Naive thymus-derived CD4-positive, alpha-beta T cell (primary cell): ENCODE measurements around the gene KIF26B. TPM values are rescaled to one million over a fixed set of nuclear protein-coding genes. Genes with fewer than 3 reads are reported as not detected.

Source experiments
- ATAC-seq: fragments of 150-1000 bp; cut with Tn5 transposase; 2 replicates; pipeline ENCODE4 v1.10.0; 2021; ENCODE audit warnings: mild to moderate bottlenecking, moderate library complexity
- CTCF ChIA-PET: fragments of 350-600 bp; sonication (Branson Sonifier 250); formaldehyde crosslinking; loops from one replicate; lab custom pipeline; 2021; ENCODE audit warnings: antibody characterized with exemption; lab: Charles Lee
- POLR2A ChIA-PET: fragments of 350-600 bp; sonication (Branson Sonifier 250); formaldehyde crosslinking; loops from one replicate; lab custom pipeline; 2021; ENCODE audit warnings: antibody characterized with exemption, inconsistent platforms; lab: Charles Lee
- DNase-seq, 9 donors: peaks; one replicate each; pipeline versions ENCODE4 v3.0.0 to v3.0.0-alpha.2; 2020 to 2022; ENCODE audit warnings: mixed read lengths in 1 of 9
- H3K27ac ChIP-seq: one replicate; pipeline ENCODE4 v1.7.0; 2013; ENCODE audit warnings: mild to moderate bottlenecking, low read depth, low read length, moderate library complexity
- H3K27me3 ChIP-seq, 2 donors: one replicate each; pipeline ENCODE4 v1.7.0; 2013; ENCODE audit warnings: low read length in 2 of 2, mild to moderate bottlenecking in 2 of 2, moderate library complexity in 2 of 2; ENCODE audit not compliant: control insufficient read depth in 2 of 2, insufficient read depth in 2 of 2
- H3K36me3 ChIP-seq, 3 experiments: 1 replicate in 2 of 3; 2 replicates in 1 of 3; pipeline ENCODE4 v1.7.0; 2013; ENCODE audit warnings: low read length in 3 of 3, mild to moderate bottlenecking in 3 of 3, moderate library complexity in 1 of 3; ENCODE audit not compliant: insufficient read depth in 3 of 3, control insufficient read depth in 2 of 3
- H3K4me1 ChIP-seq, 2 donors: one replicate each; pipeline ENCODE4 v1.7.0; 2013; ENCODE audit warnings: low read length in 2 of 2, mild to moderate bottlenecking in 2 of 2, moderate library complexity in 1 of 2; ENCODE audit not compliant: control insufficient read depth in 2 of 2, insufficient read depth in 2 of 2
- H3K4me3 ChIP-seq: 2 replicates; pipeline ENCODE4 v1.7.0; 2013; ENCODE audit warnings: mild to moderate bottlenecking, low read length
- H3K9me3 ChIP-seq, 3 experiments: 1 replicate in 2 of 3; 2 replicates in 1 of 3; pipeline ENCODE4 v1.7.0; 2013; ENCODE audit warnings: low read length in 3 of 3; ENCODE audit not compliant: control insufficient read depth in 2 of 3
- H3K27ac Mint-ChIP-seq, 9 donors: one replicate each; pipeline ENCODE4 v1.8.0; 2020 to 2022; ENCODE audit warnings: mixed read lengths in 9 of 9, mild to moderate bottlenecking in 8 of 9, moderate library complexity in 5 of 9, inconsistent platforms in 2 of 9
- H3K27me3 Mint-ChIP-seq, 5 donors: one replicate each; pipeline ENCODE4 v1.8.0; 2021 to 2022; ENCODE audit warnings: mixed read lengths in 5 of 5, mild to moderate bottlenecking in 1 of 5
- H3K36me3 Mint-ChIP-seq, 5 donors: one replicate each; pipeline ENCODE4 v1.8.0; 2020 to 2022; ENCODE audit warnings: mixed read lengths in 5 of 5, mild to moderate bottlenecking in 3 of 5, inconsistent platforms in 1 of 5
- H3K4me1 Mint-ChIP-seq, 7 donors: one replicate each; pipeline ENCODE4 v1.8.0; 2020 to 2022; ENCODE audit warnings: mixed read lengths in 7 of 7, mild to moderate bottlenecking in 3 of 7, inconsistent platforms in 1 of 7
- H3K4me3 Mint-ChIP-seq, 10 donors: one replicate each; pipeline ENCODE4 v1.8.0; 2020 to 2022; ENCODE audit warnings: mild to moderate bottlenecking in 10 of 10, mixed read lengths in 10 of 10, moderate library complexity in 6 of 10, inconsistent platforms in 2 of 10
- H3K9me3 Mint-ChIP-seq, 11 donors: one replicate each; pipeline ENCODE4 v1.8.0; 2020 to 2022; ENCODE audit warnings: mixed read lengths in 11 of 11, mild to moderate bottlenecking in 4 of 11, inconsistent platforms in 1 of 11, moderate library complexity in 1 of 11
- intact Hi-C, 2 donors: fragments of 100-400 bp; cut with micrococcal nuclease; formaldehyde crosslinking; loops; one replicate each; pipeline ENCODE4 v1.15.1; 2023
- polyA plus RNA-seq, 2 donors: library from polyadenylated mRNA; unstranded; fragments of 300-500 nt; fragmentation: Illumina TruSeq; gene quantifications; one replicate each; pipeline ENCODE4 v1.2.3, GENCODE V29; 2021
- total RNA-seq, 6 experiments: library from RNA in 5 of 6; stranded (reverse) in 5 of 6; gene quantifications; 1 replicate in 5 of 6; 2 replicates in 1 of 6; pipeline ENCODE4 v1.2.3 and lab custom pipeline; 2021 to 2026

Gene KIF26B
- total and polyA plus RNA-seq, 7 experiments from 2014 or later: 0.06 to 0.24 (median 0.21) TPM; not detected in 4

- Histone ChIP-seq H3K36me3 (no peaks in the 10 kb centered on the region), H3K27ac (no peak overlapping the region), H3K4me3 (no peak overlapping the region), H3K4me1 (peaks cover 0 to 3% of the 10 kb centered on the region in 2 donors), H3K9me3 (no peaks in the 10 kb centered on the region), H3K27me3 (no peaks in the 10 kb centered on the region)
- CTCF ChIA-PET: no interaction called here
- POLR2A ChIA-PET: no interaction called here
- H3K27me3 Mint-ChIP-seq: peaks cover 0 to 11% (median 9%) of the 10 kb centered on the region in 5 donors
- H3K36me3 Mint-ChIP-seq: no peaks in the 10 kb centered on the region
- H3K4me3 Mint-ChIP-seq: no peak overlapping the region
- H3K9me3 Mint-ChIP-seq: no peaks in the 10 kb centered on the region
- intact Hi-C loops: no loop called here
- ATAC-seq (no peak), DNase-seq (no peak)
- peaks cover 0 to 12% (median 10%) of the 10 kb centered on the region in 7 donors for H3K4me1 Mint-ChIP-seq
- no peak overlapping the region for H3K27ac Mint-ChIP-seq
These were observed 228.2 kb downstream of the KIF26B start for GRCh38 chr1:245382981-245383380.

DNA sequence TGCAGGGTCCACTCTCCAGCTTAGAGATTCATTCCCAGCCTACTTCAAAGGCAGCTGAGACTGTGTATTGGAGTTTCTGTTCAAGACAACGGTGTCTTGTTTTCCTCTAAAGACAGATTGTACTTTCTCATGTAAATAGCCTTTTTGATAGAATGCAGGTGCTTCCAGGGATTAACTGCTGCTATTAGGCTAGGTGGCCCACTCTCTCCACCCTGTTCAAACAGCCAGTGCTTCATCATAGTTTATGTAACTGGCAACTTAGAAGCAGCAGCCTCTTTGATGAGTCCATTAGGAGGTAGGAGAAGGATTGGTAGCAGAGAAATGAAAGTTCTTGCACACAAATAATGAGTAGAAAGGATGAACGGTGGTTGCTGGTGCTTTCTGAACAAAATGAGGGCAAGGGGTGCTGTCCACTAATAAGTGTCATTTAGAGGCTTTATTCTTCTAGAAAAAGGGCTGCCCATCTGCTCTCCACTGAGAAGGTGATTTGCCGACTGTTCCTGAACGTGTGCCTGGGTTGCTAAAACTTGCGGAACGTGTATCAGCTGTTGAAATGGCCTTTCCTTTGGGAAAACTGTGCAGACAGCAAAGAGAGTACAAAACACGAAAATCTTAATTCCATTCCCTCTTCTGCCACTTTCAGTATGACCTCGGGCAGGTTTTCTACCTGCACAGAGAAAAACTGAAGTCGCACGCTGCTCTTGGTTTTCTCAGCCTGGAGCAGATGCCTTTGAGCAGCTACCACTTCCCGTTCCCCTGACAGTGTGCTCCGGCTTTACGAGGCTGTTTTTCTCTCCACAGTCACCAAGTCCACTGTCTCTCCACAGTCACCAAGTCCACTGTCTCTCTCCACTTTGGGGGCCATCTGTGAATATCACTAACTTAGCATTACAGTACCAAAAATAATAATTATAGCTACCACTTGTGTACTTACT lies 228.9 kb downstream of the KIF26B start:
- no peak for DNase-seq
- POLR2A ChIA-PET: no interaction called here
- no peak overlapping the region for H3K4me3 ChIP-seq
- H3K36me3 ChIP-seq: no peaks in the 10 kb centered on the region
- ATAC-seq: no peak
- no peaks in the 10 kb centered on the region for H3K4me1 ChIP-seq
- Mint-ChIP-seq H3K9me3 (peaks cover 0 to 2% (median 0%) of the 10 kb centered on the region in 11 donors), H3K27ac (no peak overlapping the region), H3K36me3 (no peaks in the 10 kb centered on the region), H3K27me3 (peaks cover 0 to 11% (median 9%) of the 10 kb centered on the region in 5 donors), H3K4me1 (peaks cover 0 to 5% (median 3%) of the 10 kb centered on the region in 7 donors), H3K4me3 (no peak overlapping the region)
- intact Hi-C loops: no loop called here
- H3K27ac ChIP-seq: no peak overlapping the region
- no peaks in the 10 kb centered on the region for H3K27me3 ChIP-seq
- CTCF ChIA-PET: no interaction called here
- H3K9me3 ChIP-seq: no peaks in the 10 kb centered on the region

- no peak overlapping the region for H3K4me3 ChIP-seq
- Mint-ChIP-seq H3K4me3 (no peak overlapping the region), H3K9me3 (peaks cover 0 to 2% (median 0%) of the 10 kb centered on the region in 11 donors), H3K27me3 (peaks cover 0 to 11% (median 9%) of the 10 kb centered on the region in 5 donors), H3K36me3 (no peaks in the 10 kb centered on the region), H3K4me1 (no peaks in the 10 kb centered on the region), H3K27ac (no peak overlapping the region)
- CTCF ChIA-PET: no interaction called here
- ATAC-seq: no peak
- no peak for DNase-seq
- H3K27ac ChIP-seq: no peak overlapping the region
- no peaks in the 10 kb centered on the region for H3K4me1 ChIP-seq
- H3K9me3 ChIP-seq: no peaks in the 10 kb centered on the region
- no peaks in the 10 kb centered on the region for H3K36me3 ChIP-seq
- POLR2A ChIA-PET: no interaction called here
- H3K27me3 ChIP-seq: no peaks in the 10 kb centered on the region
- intact Hi-C loops: no loop called here
These were observed 231.6 kb downstream of the KIF26B start for GRCh38 chr1:245386297-245386971.

GRCh38 chr1:245388687-245389086 lies 233.9 kb downstream of the KIF26B start:
- Mint-ChIP-seq H3K9me3 (peaks cover 0 to 7% (median 0%) of the 10 kb centered on the region in 11 donors), H3K4me3 (no peak overlapping the region), H3K4me1 (peaks cover 0 to 4% (median 0%) of the 10 kb centered on the region in 7 donors), H3K27me3 (peaks cover 0 to 13% (median 10%) of the 10 kb centered on the region in 5 donors), H3K27ac (no peak overlapping the region), H3K36me3 (no peaks in the 10 kb centered on the region)
- no peaks in the 10 kb centered on the region for H3K9me3 ChIP-seq
- no peaks in the 10 kb centered on the region for H3K36me3 ChIP-seq
- ChIA-PET CTCF (no interaction called here), POLR2A (no interaction called here)
- no peak overlapping the region for H3K4me3 ChIP-seq
- no peak overlapping the region for H3K27ac ChIP-seq
- no peaks in the 10 kb centered on the region for H3K4me1 ChIP-seq
- intact Hi-C loops: no loop called here
- no peak for ATAC-seq
- H3K27me3 ChIP-seq: no peaks in the 10 kb centered on the region
- no peak for DNase-seq

DNA sequence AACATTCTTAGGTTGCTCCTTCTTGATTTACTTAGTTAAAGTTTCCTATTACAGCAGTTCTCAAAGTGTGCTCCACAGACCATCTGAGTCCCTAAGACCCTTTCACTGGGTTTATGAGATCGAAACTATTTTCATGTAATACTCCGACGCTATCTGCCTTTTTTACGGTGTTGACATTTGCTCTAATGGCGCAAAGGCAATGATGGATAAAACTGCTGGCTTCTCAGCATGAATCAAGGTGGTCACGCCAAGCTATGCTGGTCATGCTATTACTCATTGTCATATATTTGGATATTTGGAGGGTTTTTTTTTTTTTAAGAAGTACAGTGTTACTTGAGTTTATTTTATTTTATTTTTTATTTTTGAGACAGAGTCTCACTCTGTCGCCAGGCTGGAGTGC lies 235.1 kb downstream of the KIF26B start:
- Mint-ChIP-seq H3K36me3 (no peaks in the 10 kb centered on the region), H3K27me3 (peaks cover 0 to 13% (median 10%) of the 10 kb centered on the region in 5 donors)

GRCh38 chr1:245390975-245391374 lies 236.2 kb downstream of the KIF26B start:
- no peak for DNase-seq
- Mint-ChIP-seq H3K27me3 (peaks cover 0 to 7% (median 1%) of the 10 kb centered on the region in 5 donors), H3K27ac (no peak overlapping the region), H3K4me3 (no peak overlapping the region), H3K9me3 (peaks cover 0 to 7% (median 3%) of the 10 kb centered on the region in 11 donors), H3K36me3 (no peaks in the 10 kb centered on the region), H3K4me1 (peaks cover 0 to 4% (median 0%) of the 10 kb centered on the region in 7 donors)
- no peaks in the 10 kb centered on the region for H3K9me3 ChIP-seq
- ChIA-PET POLR2A (no interaction called here), CTCF (interaction anchor here (0.7 kb wide), 1 partner anchor 263 kb away, joined by 5 read pairs; no protein-coding TSS in a partner anchor)
- H3K4me1 ChIP-seq: no peaks in the 10 kb centered on the region
- intact Hi-C loops: no loop called here
- H3K4me3 ChIP-seq: no peak overlapping the region
- H3K36me3 ChIP-seq: no peaks in the 10 kb centered on the region
- H3K27ac ChIP-seq: no peak overlapping the region
- ATAC-seq: no peak
- no peaks in the 10 kb centered on the region for H3K27me3 ChIP-seq

More for the DNA sequence above, 235.1 kb downstream of the KIF26B start:
- Histone ChIP-seq H3K4me3 (no peak overlapping the region), H3K9me3 (no peaks in the 10 kb centered on the region), H3K27me3 (no peaks in the 10 kb centered on the region), H3K27ac (no peak overlapping the region), H3K4me1 (no peaks in the 10 kb centered on the region), H3K36me3 (no peaks in the 10 kb centered on the region)
- H3K9me3 Mint-ChIP-seq: peaks cover 0 to 7% (median 0%) of the 10 kb centered on the region in 11 donors
- intact Hi-C loops: no loop called here
- ATAC-seq: no peak
- peaks cover 0 to 4% (median 0%) of the 10 kb centered on the region in 7 donors for H3K4me1 Mint-ChIP-seq
- H3K27ac Mint-ChIP-seq: no peak overlapping the region
- no peak overlapping the region for H3K4me3 Mint-ChIP-seq
- ChIA-PET CTCF (no interaction called here), POLR2A (no interaction called here)
- no peak for DNase-seq
